A673 (cell line): ENCODE data around the gene NFKB1. TPM values are rescaled to one million over a fixed set of nuclear protein-coding genes. Genes with fewer than 3 reads are reported as not detected.

Experiments
- BruUV-seq: library from RNA; stranded (reverse); fragments of 400-500 nt; replicated peaks from 2 replicates; lab custom pipeline; 2021; lab: Mats Ljungman, UMichigan
- CTCF ChIA-PET: fragments of 300-600 bp; sonication (Branson Sonifier 250); formaldehyde crosslinking; loops from one replicate; lab custom pipeline; 2022; ENCODE audit warnings: antibody characterized with exemption; lab: Charles Lee
- POLR2A ChIA-PET: fragments of 300-600 bp; sonication (Branson Sonifier 250); formaldehyde crosslinking; loops from one replicate; lab custom pipeline; 2022; ENCODE audit warnings: antibody characterized with exemption; ENCODE audit not compliant: low non-redundant PET; lab: Charles Lee
- DNase-seq: peaks from one replicate; pipeline ENCODE4 v3.0.0-alpha.2; 2015; ENCODE audit warnings: low spot score
- H3K27ac ChIP-seq: fragments of 200-600 bp; sonication (generic); 2 replicates; pipeline ENCODE4 v1.5.1; 2016; ENCODE audit warnings: mixed run types, low read depth, mild to moderate bottlenecking, mixed read lengths, antibody characterized with exemption, low read length; ENCODE audit not compliant: poor library complexity, severe bottlenecking
- H3K27me3 ChIP-seq: fragments of 200-600 bp; sonication (generic); replicated peaks from 2 replicates; pipeline ENCODE4 v1.6.1; 2017; ENCODE audit warnings: mixed run types, low read depth, mild to moderate bottlenecking, mixed read lengths, antibody characterized with exemption, low read length; ENCODE audit not compliant: insufficient read depth, poor library complexity
- H3K36me3 ChIP-seq: fragments of 200-600 bp; sonication (generic); 2 replicates; pipeline ENCODE4 v1.6.1; 2016; ENCODE audit warnings: mixed run types, mild to moderate bottlenecking, mixed read lengths, antibody characterized with exemption, low read length; ENCODE audit not compliant: insufficient read depth, poor library complexity, severe bottlenecking
- H3K4me1 ChIP-seq: fragments of 200-600 bp; sonication (generic); 2 replicates; pipeline ENCODE4 v1.6.1; 2017; ENCODE audit warnings: mixed run types, mild to moderate bottlenecking, mixed read lengths, antibody characterized with exemption, low read length; ENCODE audit not compliant: insufficient read depth, poor library complexity, severe bottlenecking
- H3K4me3 ChIP-seq: fragments of 200-600 bp; sonication (generic); 2 replicates; pipeline ENCODE4 v1.5.1; 2016; ENCODE audit warnings: low read depth, mixed run types, mild to moderate bottlenecking, mixed read lengths, low read length; ENCODE audit not compliant: poor library complexity, severe bottlenecking
- H3K9me3 ChIP-seq: fragments of 200-600 bp; sonication (generic); 2 replicates; pipeline ENCODE4 v1.6.1; 2016; ENCODE audit warnings: mixed run types, low read depth, mild to moderate bottlenecking, mixed read lengths, antibody characterized with exemption, low read length; ENCODE audit not compliant: poor library complexity, severe bottlenecking
- EZH2 ChIP-seq: fragments of 200-600 bp; sonication (generic); IDR thresholded peaks from 2 replicates; pipeline ENCODE4 v1.6.1; 2017; ENCODE audit warnings: borderline replicate concordance, low read depth, mild to moderate bottlenecking, mixed read lengths, antibody characterized with exemption, low read length; ENCODE audit not compliant: poor library complexity, severe bottlenecking
- intact Hi-C: fragments of 100-400 bp; cut with micrococcal nuclease; formaldehyde crosslinking; loops from one replicate; pipeline ENCODE4 v1.10.0; 2022; ENCODE audit not compliant: unreplicated experiment
- total RNA-seq: library from RNA; stranded (reverse); gene quantifications from 2 replicates; pipeline ENCODE4 v1.2.3, GENCODE V29; 2021
- TF ChIP-seq, protein P1 (sequence below): fragments of 300-800, 200-600 bp; sonication (generic); conservative IDR thresholded peaks from 2 replicates; pipeline ENCODE4 v1.5.1; 2017; ENCODE audit warnings: low read depth, mild to moderate bottlenecking, antibody characterized with exemption, low read length, moderate library complexity, mixed read lengths

NFKB1 gene
- total RNA-seq, 1 experiment from 2014 or later: 26.1 TPM

DNA sequence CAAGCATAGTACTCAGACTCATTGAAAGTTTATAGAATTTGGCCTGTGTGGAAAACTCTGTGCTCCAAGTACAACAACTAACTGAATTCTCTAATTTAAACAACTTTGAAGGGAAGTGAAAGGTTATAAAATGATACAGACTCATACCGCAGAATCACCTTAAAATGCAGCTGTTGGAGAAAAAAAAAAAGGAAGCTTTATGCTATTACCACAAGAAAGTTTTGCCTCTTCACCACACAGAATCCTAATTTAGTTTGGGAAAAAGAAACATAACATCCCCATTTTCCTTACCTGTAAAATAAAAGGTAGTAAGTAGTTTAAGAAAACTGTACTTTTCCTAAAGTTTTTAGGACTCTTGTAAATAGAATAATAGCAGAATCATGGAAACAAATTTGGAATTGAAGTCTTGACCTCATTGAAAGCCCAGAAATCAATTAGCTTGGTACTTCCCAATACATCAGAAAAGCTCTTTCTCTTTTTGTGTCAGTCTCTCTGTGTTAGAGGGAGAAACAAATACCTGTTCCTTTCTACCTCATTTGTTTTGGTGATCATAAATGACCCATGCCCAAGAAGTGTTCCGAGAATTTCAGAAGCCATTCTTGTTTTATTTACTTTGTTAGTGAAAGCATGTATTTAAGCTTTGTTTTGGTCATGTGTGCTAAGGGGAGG, 78.8 kb downstream of the NFKB1 start:
- H3K36me3 ChIP-seq: no peaks in the 10 kb centered on the region
- no peak overlapping the region for H3K4me3 ChIP-seq
- H3K9me3 ChIP-seq: no peaks in the 10 kb centered on the region
- POLR2A ChIA-PET: no interaction called here
- CTCF ChIA-PET: no interaction called here
- BruUV-seq: no TSS peak
- no peak overlapping the region for H3K27ac ChIP-seq
- intact Hi-C loops: no loop called here
- H3K4me1 ChIP-seq: no peaks in the 10 kb centered on the region
- TF ChIP-seq, protein P1, sequence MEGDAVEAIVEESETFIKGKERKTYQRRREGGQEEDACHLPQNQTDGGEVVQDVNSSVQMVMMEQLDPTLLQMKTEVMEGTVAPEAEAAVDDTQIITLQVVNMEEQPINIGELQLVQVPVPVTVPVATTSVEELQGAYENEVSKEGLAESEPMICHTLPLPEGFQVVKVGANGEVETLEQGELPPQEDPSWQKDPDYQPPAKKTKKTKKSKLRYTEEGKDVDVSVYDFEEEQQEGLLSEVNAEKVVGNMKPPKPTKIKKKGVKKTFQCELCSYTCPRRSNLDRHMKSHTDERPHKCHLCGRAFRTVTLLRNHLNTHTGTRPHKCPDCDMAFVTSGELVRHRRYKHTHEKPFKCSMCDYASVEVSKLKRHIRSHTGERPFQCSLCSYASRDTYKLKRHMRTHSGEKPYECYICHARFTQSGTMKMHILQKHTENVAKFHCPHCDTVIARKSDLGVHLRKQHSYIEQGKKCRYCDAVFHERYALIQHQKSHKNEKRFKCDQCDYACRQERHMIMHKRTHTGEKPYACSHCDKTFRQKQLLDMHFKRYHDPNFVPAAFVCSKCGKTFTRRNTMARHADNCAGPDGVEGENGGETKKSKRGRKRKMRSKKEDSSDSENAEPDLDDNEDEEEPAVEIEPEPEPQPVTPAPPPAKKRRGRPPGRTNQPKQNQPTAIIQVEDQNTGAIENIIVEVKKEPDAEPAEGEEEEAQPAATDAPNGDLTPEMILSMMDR: no peak
- TF ChIP-seq EZH2: no peak
- no peaks in the 10 kb centered on the region for H3K27me3 ChIP-seq
- no peak for DNase-seq

DNA sequence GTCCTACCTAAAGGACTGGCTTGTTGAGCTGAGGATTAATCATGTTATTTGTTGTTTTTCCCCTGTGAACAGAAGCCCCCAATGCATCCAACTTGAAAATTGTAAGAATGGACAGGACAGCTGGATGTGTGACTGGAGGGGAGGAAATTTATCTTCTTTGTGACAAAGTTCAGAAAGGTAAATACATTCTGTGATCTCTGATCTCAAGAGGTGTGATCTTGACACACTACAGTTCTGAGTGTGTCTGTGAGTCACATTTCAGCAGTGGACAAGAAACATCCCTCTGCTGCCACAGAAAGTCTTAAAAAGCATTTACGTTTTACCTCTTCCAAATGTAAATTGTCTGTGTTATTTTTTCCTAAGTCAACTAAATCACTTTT, 79.3 kb downstream of the NFKB1 start:
- ChIA-PET CTCF (no interaction called here), POLR2A (no interaction called here)
- no peak for DNase-seq

DNA sequence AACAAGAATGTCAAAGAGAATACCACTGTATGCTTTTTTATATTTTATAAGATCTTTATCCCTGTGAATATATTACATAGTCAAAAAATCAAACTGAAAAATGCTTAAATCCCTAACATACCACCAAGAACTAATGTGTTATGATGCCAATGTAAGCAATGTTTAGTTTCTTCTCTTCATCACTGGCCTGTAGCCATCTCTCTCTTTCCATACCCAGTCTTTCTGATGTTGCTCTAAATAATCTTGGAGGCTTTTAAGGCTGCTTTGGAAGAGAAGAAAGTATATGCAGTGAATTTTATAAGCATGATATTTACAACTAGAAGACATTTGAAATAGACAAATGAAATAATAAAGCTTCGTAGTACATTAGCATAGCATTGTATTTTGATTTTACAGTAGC, 82.9 kb downstream of the NFKB1 start:
- no TSS peak for BruUV-seq
- Histone ChIP-seq H3K4me3 (no peak overlapping the region), H3K4me1 (no peaks in the 10 kb centered on the region), H3K9me3 (no peaks in the 10 kb centered on the region), H3K36me3 (no peaks in the 10 kb centered on the region), H3K27ac (no peak overlapping the region), H3K27me3 (no peaks in the 10 kb centered on the region)
- intact Hi-C loops: no loop called here
- DNase-seq: no peak
- ChIA-PET POLR2A (no interaction called here), CTCF (no interaction called here)
- TF ChIP-seq, protein P1: no peak
- no peak for TF ChIP-seq EZH2

More for the DNA sequence above, 79.3 kb downstream of the NFKB1 start:
- Histone ChIP-seq H3K27ac (no peak overlapping the region), H3K36me3 (no peaks in the 10 kb centered on the region), H3K9me3 (no peaks in the 10 kb centered on the region), H3K4me1 (no peaks in the 10 kb centered on the region), H3K27me3 (no peaks in the 10 kb centered on the region), H3K4me3 (no peak overlapping the region)
- TF ChIP-seq, protein P1: no peak
- TF ChIP-seq EZH2: no peak
- no TSS peak for BruUV-seq
- intact Hi-C loops: no loop called here
